ENCODE results near the gene SMAD7. TPM values are rescaled to one million over a fixed set of nuclear protein-coding genes. Genes with fewer than 3 reads are reported as not detected.

The SMAD7 gene
- polyA plus RNA-seq, 4 donors, result 17.2 to 64.1 (median 21.2) TPM

GRCh38 chr18:48901145-48902022 lies 49.4 kb downstream of the SMAD7 start:
- Histone ChIP-seq H3K27me3 (ENCODE audit: control insufficient read depth in 3 of 3, insufficient read depth in 3 of 3, low read length in 3 of 3) (no peaks in the 10 kb centered on the region), H3K27ac (ENCODE audit: low read depth in 1 of 3, low read length in 2 of 3) (peak overlapping the region in 2 of 3 donors; percentile 28 to 75)
- no peak for FAIRE-seq

DNA sequence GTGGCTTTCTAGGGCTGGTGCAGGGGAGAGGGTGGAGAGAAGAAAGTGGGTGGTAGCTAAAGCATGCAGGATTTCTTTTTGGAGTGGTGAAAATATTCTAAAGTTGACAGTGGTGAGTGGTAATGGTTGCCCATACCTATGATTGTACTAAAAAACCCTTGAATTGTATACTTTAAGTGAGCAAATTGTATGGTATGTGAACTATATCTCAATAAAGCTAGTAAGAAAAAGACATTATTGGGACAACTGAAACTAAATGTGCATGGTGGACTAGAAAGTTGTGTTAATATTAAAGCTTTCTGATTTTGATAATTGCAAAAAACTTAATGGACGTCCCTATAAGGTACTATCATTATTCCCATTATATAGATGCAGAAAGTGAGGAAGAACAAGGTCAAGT lies 50.3 kb downstream of the SMAD7 start:
- Histone ChIP-seq H3K4me3 (ENCODE audit: low read depth in 1 of 3, low read length in 3 of 3) (no peak overlapping the region), H3K9me3 (ENCODE audit: control insufficient read depth in 2 of 2, insufficient read depth in 1 of 2, low read depth in 1 of 2, low read length in 1 of 2) (peaks cover 0 to 15% of the 10 kb centered on the region in 2 donors), H3K27ac (ENCODE audit: low read depth in 1 of 3, low read length in 2 of 3) (no peak overlapping the region), H3K4me1 (ENCODE audit: control insufficient read depth in 3 of 3, insufficient read depth in 2 of 3, low read depth in 1 of 3, low read length in 2 of 3) (peaks cover 2 to 17% (median 6%) of the 10 kb centered on the region in 3 donors), H3K27me3 (ENCODE audit: control insufficient read depth in 3 of 3, insufficient read depth in 3 of 3, low read length in 3 of 3) (no peaks in the 10 kb centered on the region), H3K36me3 (ENCODE audit: control insufficient read depth in 3 of 3, insufficient read depth in 2 of 3, low read depth in 1 of 3, low read length in 3 of 3) (no peaks in the 10 kb centered on the region)
- DNase-seq (no peak), FAIRE-seq (no peak)
- 79 to 90% (median 88%) methylated on average over 1 of the region's 1 CpG for WGBS, 3 donors

More at GRCh38 chr18:48901145-48902022, 49.4 kb downstream of the SMAD7 start:
- WGBS, 3 donors, result 50 to 55% (median 51%) methylated on average over 4 of the region's 4 CpGs
- H3K4me3 ChIP-seq (ENCODE audit: low read depth in 1 of 3, low read length in 3 of 3), result no peak overlapping the region
- peaks cover 0 to 15% of the 10 kb centered on the region in 2 donors for H3K9me3 ChIP-seq (ENCODE audit: control insufficient read depth in 2 of 2, insufficient read depth in 1 of 2, low read depth in 1 of 2, low read length in 1 of 2)
- H3K4me1 ChIP-seq (ENCODE audit: control insufficient read depth in 3 of 3, insufficient read depth in 2 of 3, low read depth in 1 of 3, low read length in 2 of 3), result peaks cover 2 to 17% (median 6%) of the 10 kb centered on the region in 3 donors
- no peak for DNase-seq
- no peaks in the 10 kb centered on the region for H3K36me3 ChIP-seq (ENCODE audit: control insufficient read depth in 3 of 3, insufficient read depth in 2 of 3, low read depth in 1 of 3, low read length in 3 of 3)

DNA sequence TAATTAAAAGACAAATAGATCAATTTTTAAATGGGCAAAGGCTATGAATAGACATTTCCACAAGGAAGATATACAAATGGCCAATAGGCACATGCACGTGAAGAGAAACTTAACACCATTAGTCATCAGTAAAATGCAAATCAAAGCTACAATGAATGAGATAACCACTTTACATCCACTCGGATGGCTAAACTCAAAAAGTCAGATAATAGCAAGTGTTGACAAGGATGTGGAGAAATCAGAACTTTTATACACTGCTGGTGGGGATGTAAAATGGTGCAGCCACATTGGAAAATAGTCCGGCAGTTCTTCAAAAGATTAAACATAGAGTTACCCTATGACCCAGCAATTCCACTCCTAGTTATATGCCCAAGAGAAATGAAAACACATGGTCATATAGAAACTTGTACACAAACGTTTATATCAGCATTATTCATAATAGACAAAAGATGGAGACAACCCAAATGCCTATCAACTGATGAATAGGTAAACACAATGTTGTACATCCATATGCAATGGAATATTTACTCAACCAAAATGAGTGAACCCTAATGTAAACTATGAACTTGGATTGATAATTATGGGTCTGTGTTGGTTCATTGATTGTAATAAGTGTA lies 51.1 kb downstream of the SMAD7 start:
- no peak overlapping the region for H3K27ac ChIP-seq (ENCODE audit: low read depth in 1 of 3, low read length in 2 of 3)
- WGBS, 3 donors, result 71 to 81% (median 73%) methylated on average over 4 of the region's 4 CpGs
- no peak overlapping the region for H3K4me3 ChIP-seq (ENCODE audit: low read depth in 1 of 3, low read length in 3 of 3)
- no peaks in the 10 kb centered on the region for H3K27me3 ChIP-seq (ENCODE audit: control insufficient read depth in 3 of 3, insufficient read depth in 3 of 3, low read length in 3 of 3)
- DNase-seq (no peak), FAIRE-seq (no peak)
- H3K9me3 ChIP-seq (ENCODE audit: control insufficient read depth in 2 of 2, insufficient read depth in 1 of 2, low read depth in 1 of 2, low read length in 1 of 2), result peaks cover 0 to 7% of the 10 kb centered on the region in 2 donors
- H3K36me3 ChIP-seq (ENCODE audit: control insufficient read depth in 3 of 3, insufficient read depth in 2 of 3, low read depth in 1 of 3, low read length in 3 of 3), result no peaks in the 10 kb centered on the region
- H3K4me1 ChIP-seq (ENCODE audit: control insufficient read depth in 3 of 3, insufficient read depth in 2 of 3, low read depth in 1 of 3, low read length in 2 of 3), result peaks cover 2 to 17% (median 6%) of the 10 kb centered on the region in 3 donors

DNA sequence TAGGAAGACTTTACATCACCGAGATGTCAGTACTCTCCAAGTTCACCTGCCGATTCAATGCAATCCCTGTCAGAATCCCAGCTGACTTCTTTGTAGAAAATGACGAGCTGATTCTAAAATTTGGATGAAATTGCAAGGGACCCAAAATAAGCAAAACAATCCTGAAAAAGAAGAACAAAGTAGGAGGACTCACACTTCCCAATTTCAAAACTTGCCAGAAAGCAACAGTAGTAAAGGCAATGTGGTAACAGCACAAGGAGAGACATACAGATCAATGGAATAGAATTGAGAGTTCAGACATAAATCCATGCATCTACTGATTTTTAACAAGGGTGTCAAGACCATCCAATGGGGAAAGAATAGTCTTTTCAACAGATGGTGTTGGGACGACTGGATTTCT lies 52.2 kb downstream of the SMAD7 start:
- Histone ChIP-seq H3K9me3 (ENCODE audit: control insufficient read depth in 2 of 2, insufficient read depth in 1 of 2, low read depth in 1 of 2, low read length in 1 of 2) (no peaks in the 10 kb centered on the region), H3K4me3 (ENCODE audit: low read depth in 1 of 3, low read length in 3 of 3) (no peak overlapping the region), H3K27ac (ENCODE audit: low read depth in 1 of 3, low read length in 2 of 3) (no peak overlapping the region), H3K27me3 (ENCODE audit: control insufficient read depth in 3 of 3, insufficient read depth in 3 of 3, low read length in 3 of 3) (no peaks in the 10 kb centered on the region), H3K36me3 (ENCODE audit: control insufficient read depth in 3 of 3, insufficient read depth in 2 of 3, low read depth in 1 of 3, low read length in 3 of 3) (no peaks in the 10 kb centered on the region), H3K4me1 (ENCODE audit: control insufficient read depth in 3 of 3, insufficient read depth in 2 of 3, low read depth in 1 of 3, low read length in 2 of 3) (peaks cover 2 to 22% (median 6%) of the 10 kb centered on the region in 3 donors)
- no peak for DNase-seq
- 91 to 96% (median 94%) methylated on average over 4 of the region's 4 CpGs for WGBS, 3 donors
- FAIRE-seq, result no peak

GRCh38 chr18:48897531-48897930 lies 53.2 kb downstream of the SMAD7 start:
- 78 to 92% (median 90%) methylated on average over 5 of the region's 5 CpGs for WGBS, 3 donors
- Histone ChIP-seq H3K9me3 (ENCODE audit: control insufficient read depth in 2 of 2, insufficient read depth in 1 of 2, low read depth in 1 of 2, low read length in 1 of 2) (no peaks in the 10 kb centered on the region), H3K4me1 (ENCODE audit: control insufficient read depth in 3 of 3, insufficient read depth in 2 of 3, low read depth in 1 of 3, low read length in 2 of 3) (peaks cover 4 to 25% (median 4%) of the 10 kb centered on the region in 3 donors), H3K4me3 (ENCODE audit: low read depth in 1 of 3, low read length in 3 of 3) (no peak overlapping the region), H3K27ac (ENCODE audit: low read depth in 1 of 3, low read length in 2 of 3) (peak overlapping the region in 1 of 3 donors; percentile 32), H3K36me3 (ENCODE audit: control insufficient read depth in 3 of 3, insufficient read depth in 2 of 3, low read depth in 1 of 3, low read length in 3 of 3) (no peaks in the 10 kb centered on the region), H3K27me3 (ENCODE audit: control insufficient read depth in 3 of 3, insufficient read depth in 3 of 3, low read length in 3 of 3) (no peaks in the 10 kb centered on the region)
- FAIRE-seq, result no peak
- no peak for DNase-seq

- Histone ChIP-seq H3K4me1 (ENCODE audit: control insufficient read depth in 3 of 3, insufficient read depth in 2 of 3, low read depth in 1 of 3, low read length in 2 of 3) (peaks cover 0 to 19% (median 2%) of the 10 kb centered on the region in 3 donors), H3K4me3 (ENCODE audit: low read depth in 1 of 3, low read length in 3 of 3) (no peak overlapping the region), H3K9me3 (ENCODE audit: control insufficient read depth in 2 of 2, insufficient read depth in 1 of 2, low read depth in 1 of 2, low read length in 1 of 2) (no peaks in the 10 kb centered on the region), H3K27ac (ENCODE audit: low read depth in 1 of 3, low read length in 2 of 3) (peak overlapping the region in 1 of 3 donors; percentile 49), H3K36me3 (ENCODE audit: control insufficient read depth in 3 of 3, insufficient read depth in 2 of 3, low read depth in 1 of 3, low read length in 3 of 3) (no peaks in the 10 kb centered on the region), H3K27me3 (ENCODE audit: control insufficient read depth in 3 of 3, insufficient read depth in 3 of 3, low read length in 3 of 3) (no peaks in the 10 kb centered on the region)
- DNase-seq (peak in 1 of 2 donors; percentile 15), FAIRE-seq (no peak)
- WGBS, 3 donors, result 75 to 88% (median 83%) methylated on average over 9 of the region's 9 CpGs
Measured at GRCh38 chr18:48896875-48897511, 53.8 kb downstream of the SMAD7 start.

- Histone ChIP-seq H3K4me1 (ENCODE audit: control insufficient read depth in 3 of 3, insufficient read depth in 2 of 3, low read depth in 1 of 3, low read length in 2 of 3) (peaks cover 0 to 13% (median 2%) of the 10 kb centered on the region in 3 donors), H3K9me3 (ENCODE audit: control insufficient read depth in 2 of 2, insufficient read depth in 1 of 2, low read depth in 1 of 2, low read length in 1 of 2) (no peaks in the 10 kb centered on the region), H3K27ac (ENCODE audit: low read depth in 1 of 3, low read length in 2 of 3) (peak overlapping the region in 1 of 3 donors; percentile 49), H3K27me3 (ENCODE audit: control insufficient read depth in 3 of 3, insufficient read depth in 3 of 3, low read length in 3 of 3) (no peaks in the 10 kb centered on the region), H3K4me3 (ENCODE audit: low read depth in 1 of 3, low read length in 3 of 3) (no peak overlapping the region), H3K36me3 (ENCODE audit: control insufficient read depth in 3 of 3, insufficient read depth in 2 of 3, low read depth in 1 of 3, low read length in 3 of 3) (no peaks in the 10 kb centered on the region)
- DNase-seq, result no peak
- WGBS, 3 donors, result 82 to 86% (median 83%) methylated on average over 8 of the region's 8 CpGs
- FAIRE-seq, result no peak
Measured at GRCh38 chr18:48896326-48896874, 54.4 kb downstream of the SMAD7 start.

- no peak for DNase-seq
- no peaks in the 10 kb centered on the region for H3K9me3 ChIP-seq (ENCODE audit: control insufficient read depth in 2 of 2, insufficient read depth in 1 of 2, low read depth in 1 of 2, low read length in 1 of 2)
- H3K4me1 ChIP-seq (ENCODE audit: control insufficient read depth in 3 of 3, insufficient read depth in 2 of 3, low read depth in 1 of 3, low read length in 2 of 3), result peaks cover 0 to 13% (median 2%) of the 10 kb centered on the region in 3 donors
- WGBS, 3 donors, result 82 to 96% (median 93%) methylated on average over 5 of the region's 5 CpGs
- H3K4me3 ChIP-seq (ENCODE audit: low read depth in 1 of 3, low read length in 3 of 3), result no peak overlapping the region
- no peak for FAIRE-seq
- H3K27me3 ChIP-seq (ENCODE audit: control insufficient read depth in 3 of 3, insufficient read depth in 3 of 3, low read length in 3 of 3), result no peaks in the 10 kb centered on the region
- no peak overlapping the region for H3K27ac ChIP-seq (ENCODE audit: low read depth in 1 of 3, low read length in 2 of 3)
- H3K36me3 ChIP-seq (ENCODE audit: control insufficient read depth in 3 of 3, insufficient read depth in 2 of 3, low read depth in 1 of 3, low read length in 3 of 3), result no peaks in the 10 kb centered on the region
Measured at GRCh38 chr18:48894799-48895346, 55.9 kb downstream of the SMAD7 start.

Data from small intestine (tissue), 7 donors.